ENCODE measurements around the gene IL25.

Gene IL25

GRCh38 chr14:23354990-23355389, 17.6 kb upstream of the IL25 start:
- DNase-seq = no peak

GRCh38 chr14:23355871-23356435, 16.7 kb upstream of the IL25 start:
- no peak for DNase-seq

GRCh38 chr14:23356662-23357061, 15.9 kb upstream of the IL25 start:
- no peak for DNase-seq

- DNase-seq = no peak
These were observed 15.3 kb upstream of the IL25 start for GRCh38 chr14:23357261-23357660.

GRCh38 chr14:23358042-23358441, 14.6 kb upstream of the IL25 start:
- no peak for DNase-seq

GRCh38 chr14:23358553-23359166, 13.9 kb upstream of the IL25 start:
- no peak for DNase-seq

- DNase-seq = no peak
These were observed 13.4 kb upstream of the IL25 start for GRCh38 chr14:23359167-23359626.

GRCh38 chr14:23359722-23360447, 12.7 kb upstream of the IL25 start:
- no peak for DNase-seq

- DNase-seq = no peak
These were observed 12.1 kb upstream of the IL25 start for GRCh38 chr14:23360496-23360895.

- DNase-seq = no peak
These were observed 11.3 kb upstream of the IL25 start for GRCh38 chr14:23361320-23361719.

- no peak for DNase-seq
These were observed 10.8 kb upstream of the IL25 start for GRCh38 chr14:23361763-23362162.

- no peak for DNase-seq
These were observed 10.4 kb upstream of the IL25 start for GRCh38 chr14:23362200-23362599.

GRCh38 chr14:23364164-23365035, 8.2 kb upstream of the IL25 start:
- DNase-seq = no peak

GRCh38 chr14:23365036-23365731, 7.4 kb upstream of the IL25 start, which contains the start of gene EFS:
TSS of gene EFS (minus strand) at chr14:23365172. CDS start at chr14:23365025, 147 bp downstream.
- DNase-seq = no peak

GRCh38 chr14:23365732-23366425, 6.7 kb upstream of the IL25 start:
- no peak for DNase-seq

GRCh38 chr14:23366426-23366921, 6.1 kb upstream of the IL25 start:
- DNase-seq = no peak

GRCh38 chr14:23370221-23370620, 2.4 kb upstream of the IL25 start:
- no peak for DNase-seq

- no peak for DNase-seq
These were observed 744 bp upstream of the IL25 start for GRCh38 chr14:23371865-23372264.

GRCh38 chr14:23373041-23373440, 432 bp downstream of the IL25 start:
- no peak for DNase-seq

- no peak for DNase-seq
These were observed 3.1 kb downstream of the IL25 start for GRCh38 chr14:23375527-23376251.
